Calu3 (cell line): ENCODE measurements around the gene NTNG1. TPM values are rescaled to one million over a fixed set of nuclear protein-coding genes. Genes with fewer than 3 reads are reported as not detected.

Source experiments
- BruUV-seq: library from RNA; stranded (reverse); fragments of 400-500 nt; replicated peaks from 2 replicates; lab custom pipeline; 2021; lab: Mats Ljungman, UMichigan
- CTCF ChIA-PET: fragments of 300-600 bp; sonication (Branson Sonifier 250); formaldehyde crosslinking; loops from one replicate; lab custom pipeline; 2022; ENCODE audit warnings: antibody characterized with exemption; lab: Charles Lee
- DNase-seq: peaks from one replicate; pipeline ENCODE4 v3.0.0; 2022
- H3K27ac Mint-ChIP-seq: one replicate; pipeline ENCODE4 v1.8.0; 2022; ENCODE audit warnings: mixed read lengths; ENCODE audit not compliant: unreplicated experiment
- H3K27me3 Mint-ChIP-seq: one replicate; pipeline ENCODE4 v1.8.0; 2022; ENCODE audit warnings: mixed read lengths; ENCODE audit not compliant: unreplicated experiment
- H3K36me3 Mint-ChIP-seq: one replicate; pipeline ENCODE4 v1.8.0; 2022; ENCODE audit warnings: mild to moderate bottlenecking, moderate library complexity, mixed read lengths; ENCODE audit not compliant: insufficient read depth, unreplicated experiment
- H3K4me1 Mint-ChIP-seq: one replicate; pipeline ENCODE4 v1.8.0; 2022; ENCODE audit warnings: mild to moderate bottlenecking, low read depth, mixed read lengths; ENCODE audit not compliant: unreplicated experiment
- H3K4me3 Mint-ChIP-seq: one replicate; pipeline ENCODE4 v1.8.0; 2022; ENCODE audit warnings: mild to moderate bottlenecking, low read depth, moderate library complexity, mixed read lengths; ENCODE audit not compliant: unreplicated experiment
- H3K9me3 Mint-ChIP-seq: one replicate; pipeline ENCODE4 v1.8.0; 2022; ENCODE audit warnings: low read depth, mixed read lengths; ENCODE audit not compliant: unreplicated experiment
- intact Hi-C: fragments of 100-400 bp; cut with micrococcal nuclease; formaldehyde crosslinking; loops from one replicate; pipeline ENCODE4 v1.10.0; 2022; ENCODE audit not compliant: unreplicated experiment
- total RNA-seq: library from RNA; stranded (reverse); gene quantifications from 2 replicates; pipeline ENCODE4 v1.2.3, GENCODE V29; 2022
- TF ChIP-seq, protein P1 (sequence below): fragments of 200-600 bp; IDR thresholded peaks from one replicate; pipeline ENCODE4 v1.8.0; 2022; ENCODE audit warnings: antibody characterized with exemption; ENCODE audit not compliant: unreplicated experiment

The NTNG1 gene
- total RNA-seq, 1 experiment from 2014 or later = 2.6 TPM

GRCh38 chr1:107363154-107363553, 222.3 kb downstream of the NTNG1 start:
- Mint-ChIP-seq H3K9me3 (no peaks in the 10 kb centered on the region), H3K4me3 (no peak overlapping the region), H3K4me1 (no peaks in the 10 kb centered on the region), H3K27me3 (no peaks in the 10 kb centered on the region), H3K27ac (no peak overlapping the region), H3K36me3 (no peaks in the 10 kb centered on the region)
- TF ChIP-seq, protein P1, sequence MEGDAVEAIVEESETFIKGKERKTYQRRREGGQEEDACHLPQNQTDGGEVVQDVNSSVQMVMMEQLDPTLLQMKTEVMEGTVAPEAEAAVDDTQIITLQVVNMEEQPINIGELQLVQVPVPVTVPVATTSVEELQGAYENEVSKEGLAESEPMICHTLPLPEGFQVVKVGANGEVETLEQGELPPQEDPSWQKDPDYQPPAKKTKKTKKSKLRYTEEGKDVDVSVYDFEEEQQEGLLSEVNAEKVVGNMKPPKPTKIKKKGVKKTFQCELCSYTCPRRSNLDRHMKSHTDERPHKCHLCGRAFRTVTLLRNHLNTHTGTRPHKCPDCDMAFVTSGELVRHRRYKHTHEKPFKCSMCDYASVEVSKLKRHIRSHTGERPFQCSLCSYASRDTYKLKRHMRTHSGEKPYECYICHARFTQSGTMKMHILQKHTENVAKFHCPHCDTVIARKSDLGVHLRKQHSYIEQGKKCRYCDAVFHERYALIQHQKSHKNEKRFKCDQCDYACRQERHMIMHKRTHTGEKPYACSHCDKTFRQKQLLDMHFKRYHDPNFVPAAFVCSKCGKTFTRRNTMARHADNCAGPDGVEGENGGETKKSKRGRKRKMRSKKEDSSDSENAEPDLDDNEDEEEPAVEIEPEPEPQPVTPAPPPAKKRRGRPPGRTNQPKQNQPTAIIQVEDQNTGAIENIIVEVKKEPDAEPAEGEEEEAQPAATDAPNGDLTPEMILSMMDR = no peak
- CTCF ChIA-PET = no interaction called here
- intact Hi-C loops = no loop called here
- no peak for DNase-seq
- no TSS peak for BruUV-seq

- H3K27me3 Mint-ChIP-seq = no peaks in the 10 kb centered on the region
- CTCF ChIA-PET = no interaction called here
- DNase-seq = no peak
- no TSS peak for BruUV-seq
- H3K36me3 Mint-ChIP-seq = no peaks in the 10 kb centered on the region
- intact Hi-C loops = no loop called here
- H3K9me3 Mint-ChIP-seq = no peaks in the 10 kb centered on the region
- TF ChIP-seq, protein P1 = no peak
- H3K4me3 Mint-ChIP-seq = no peak overlapping the region
- no peak overlapping the region for H3K27ac Mint-ChIP-seq
- H3K4me1 Mint-ChIP-seq = no peaks in the 10 kb centered on the region
Observed at GRCh38 chr1:107365527-107366240, 224.8 kb downstream of the NTNG1 start.

DNA sequence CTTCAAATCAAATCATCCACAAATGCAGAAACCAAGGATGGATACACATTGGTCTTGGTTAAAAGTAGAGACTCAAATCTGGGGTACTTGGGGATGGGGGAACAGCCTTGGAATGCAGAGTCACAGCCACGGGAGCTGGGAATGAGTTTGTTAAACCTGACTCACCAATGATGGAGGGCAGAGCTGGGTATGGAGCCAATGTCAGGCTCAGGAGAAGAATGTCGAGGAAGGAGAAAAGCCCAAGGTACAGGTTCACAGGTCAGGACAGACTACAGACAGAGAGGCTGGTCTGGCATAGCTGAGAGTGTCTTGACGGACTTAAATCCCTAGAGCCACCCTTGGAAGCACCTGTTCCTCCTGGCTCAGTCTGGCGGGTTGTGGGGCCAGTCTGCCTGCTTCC, 237.6 kb downstream of the NTNG1 start:
- DNase-seq = no peak
- Mint-ChIP-seq H3K4me1 (peaks cover 8% of the 10 kb centered on the region), H3K9me3 (no peaks in the 10 kb centered on the region), H3K4me3 (no peak overlapping the region), H3K36me3 (no peaks in the 10 kb centered on the region), H3K27ac (no peak overlapping the region), H3K27me3 (no peaks in the 10 kb centered on the region)
- BruUV-seq = no TSS peak
- CTCF ChIA-PET = no interaction called here
- TF ChIP-seq, protein P1 = no peak
- intact Hi-C loops = no loop called here

GRCh38 chr1:107378866-107379265, 238.0 kb downstream of the NTNG1 start:
- no TSS peak for BruUV-seq
- H3K4me1 Mint-ChIP-seq = peaks cover 8% of the 10 kb centered on the region
- no peaks in the 10 kb centered on the region for H3K27me3 Mint-ChIP-seq
- H3K27ac Mint-ChIP-seq = no peak overlapping the region
- no peak overlapping the region for H3K4me3 Mint-ChIP-seq
- DNase-seq = no peak
- no peaks in the 10 kb centered on the region for H3K9me3 Mint-ChIP-seq
- CTCF ChIA-PET = no interaction called here
- TF ChIP-seq, protein P1 = no peak
- intact Hi-C loops = no loop called here
- no peaks in the 10 kb centered on the region for H3K36me3 Mint-ChIP-seq
